22Rv1 (cell line): ENCODE data around the gene EMID1.
"Not testable (repeated sequence)": the region's sequence is repeated elsewhere in the genome, so short reads cannot be mapped to it uniquely, and the experiment has no call there.

Experiments used
- H3K27ac ChIP-seq: fragments of 450-650 bp; 2 replicates; pipeline ENCODE4 v1.5.1; 2017
- ZFX ChIP-seq: fragments of 450-650 bp; IDR thresholded peaks from 2 replicates; pipeline ENCODE4 v1.6.1; 2017; ENCODE audit warnings: antibody characterized with exemption, borderline replicate concordance
- TF ChIP-seq, protein P1 (sequence below): fragments of 450-650 bp; IDR thresholded peaks from 2 replicates; pipeline ENCODE4 v1.5.1; 2017; ENCODE audit warnings: mild to moderate bottlenecking

The EMID1 gene

DNA sequence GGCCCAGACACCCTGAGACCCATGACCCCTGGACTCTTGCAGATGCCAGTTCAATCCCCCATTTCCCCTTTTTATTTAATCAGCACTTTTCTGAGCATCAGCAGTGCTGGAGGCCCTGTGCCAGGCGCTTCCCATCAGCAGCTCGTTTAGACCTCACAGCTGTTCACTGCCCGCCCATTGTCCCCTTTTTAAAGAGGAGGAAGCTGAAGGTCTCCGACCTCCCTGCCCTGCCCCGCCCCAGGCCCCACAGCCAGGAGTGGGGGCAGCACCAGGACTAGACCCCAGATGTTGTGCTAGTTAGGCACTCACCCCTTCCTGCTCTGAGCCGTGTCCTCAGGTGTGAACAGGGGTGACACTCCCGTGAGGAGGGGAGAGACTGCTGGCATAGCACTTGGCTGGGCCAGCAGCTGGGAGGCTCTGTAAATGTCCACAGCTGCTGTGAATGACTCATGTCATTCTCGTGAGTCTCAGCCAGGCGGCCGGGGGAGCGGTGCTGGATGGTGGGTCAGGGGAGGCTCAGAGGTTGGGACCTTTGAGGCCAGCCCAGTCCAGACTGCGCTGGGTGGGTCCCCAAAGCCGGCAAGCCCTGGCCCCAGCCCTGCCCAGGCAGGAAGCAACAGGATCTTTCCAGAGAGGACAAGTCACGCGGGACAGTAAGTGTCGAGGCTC, 19.9 kb downstream of the EMID1 start:
- H3K27ac ChIP-seq: no peak overlapping the region
- TF ChIP-seq ZFX: no peak
- TF ChIP-seq, protein P1, sequence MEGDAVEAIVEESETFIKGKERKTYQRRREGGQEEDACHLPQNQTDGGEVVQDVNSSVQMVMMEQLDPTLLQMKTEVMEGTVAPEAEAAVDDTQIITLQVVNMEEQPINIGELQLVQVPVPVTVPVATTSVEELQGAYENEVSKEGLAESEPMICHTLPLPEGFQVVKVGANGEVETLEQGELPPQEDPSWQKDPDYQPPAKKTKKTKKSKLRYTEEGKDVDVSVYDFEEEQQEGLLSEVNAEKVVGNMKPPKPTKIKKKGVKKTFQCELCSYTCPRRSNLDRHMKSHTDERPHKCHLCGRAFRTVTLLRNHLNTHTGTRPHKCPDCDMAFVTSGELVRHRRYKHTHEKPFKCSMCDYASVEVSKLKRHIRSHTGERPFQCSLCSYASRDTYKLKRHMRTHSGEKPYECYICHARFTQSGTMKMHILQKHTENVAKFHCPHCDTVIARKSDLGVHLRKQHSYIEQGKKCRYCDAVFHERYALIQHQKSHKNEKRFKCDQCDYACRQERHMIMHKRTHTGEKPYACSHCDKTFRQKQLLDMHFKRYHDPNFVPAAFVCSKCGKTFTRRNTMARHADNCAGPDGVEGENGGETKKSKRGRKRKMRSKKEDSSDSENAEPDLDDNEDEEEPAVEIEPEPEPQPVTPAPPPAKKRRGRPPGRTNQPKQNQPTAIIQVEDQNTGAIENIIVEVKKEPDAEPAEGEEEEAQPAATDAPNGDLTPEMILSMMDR: no peak

DNA sequence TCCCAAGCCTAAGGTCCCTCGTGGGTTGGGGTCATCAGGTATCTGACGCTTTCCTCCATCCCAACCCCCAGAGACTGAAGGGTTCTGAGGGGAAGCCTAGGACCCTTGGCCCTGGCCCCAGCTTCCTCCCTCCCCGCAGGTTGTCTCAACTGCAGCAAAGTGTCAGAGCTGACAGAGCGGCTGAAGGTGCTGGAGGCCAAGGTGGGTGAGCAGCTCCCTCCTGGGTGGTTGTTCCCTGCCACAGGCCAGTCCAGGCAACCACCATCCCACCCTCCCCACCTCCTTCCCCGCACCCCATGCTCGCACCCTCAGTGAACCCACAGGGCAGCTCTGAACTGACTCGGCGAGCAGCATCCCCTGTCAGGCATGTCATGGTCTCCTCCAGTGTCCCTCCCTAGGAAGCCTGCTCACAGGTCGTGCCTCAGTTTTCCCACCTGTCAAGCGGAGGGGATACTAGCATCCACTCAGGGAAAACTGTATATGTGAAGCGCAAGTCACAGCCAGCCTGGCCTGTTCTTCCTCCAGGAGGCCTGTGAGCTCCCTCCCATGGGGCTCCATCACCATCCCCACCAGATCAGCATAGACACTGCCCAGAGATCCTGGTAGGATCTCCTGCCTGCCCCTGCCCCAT, 20.8 kb downstream of the EMID1 start:
- H3K27ac ChIP-seq: no peak overlapping the region
- TF ChIP-seq, protein P1: no peak
- TF ChIP-seq ZFX: no peak

DNA sequence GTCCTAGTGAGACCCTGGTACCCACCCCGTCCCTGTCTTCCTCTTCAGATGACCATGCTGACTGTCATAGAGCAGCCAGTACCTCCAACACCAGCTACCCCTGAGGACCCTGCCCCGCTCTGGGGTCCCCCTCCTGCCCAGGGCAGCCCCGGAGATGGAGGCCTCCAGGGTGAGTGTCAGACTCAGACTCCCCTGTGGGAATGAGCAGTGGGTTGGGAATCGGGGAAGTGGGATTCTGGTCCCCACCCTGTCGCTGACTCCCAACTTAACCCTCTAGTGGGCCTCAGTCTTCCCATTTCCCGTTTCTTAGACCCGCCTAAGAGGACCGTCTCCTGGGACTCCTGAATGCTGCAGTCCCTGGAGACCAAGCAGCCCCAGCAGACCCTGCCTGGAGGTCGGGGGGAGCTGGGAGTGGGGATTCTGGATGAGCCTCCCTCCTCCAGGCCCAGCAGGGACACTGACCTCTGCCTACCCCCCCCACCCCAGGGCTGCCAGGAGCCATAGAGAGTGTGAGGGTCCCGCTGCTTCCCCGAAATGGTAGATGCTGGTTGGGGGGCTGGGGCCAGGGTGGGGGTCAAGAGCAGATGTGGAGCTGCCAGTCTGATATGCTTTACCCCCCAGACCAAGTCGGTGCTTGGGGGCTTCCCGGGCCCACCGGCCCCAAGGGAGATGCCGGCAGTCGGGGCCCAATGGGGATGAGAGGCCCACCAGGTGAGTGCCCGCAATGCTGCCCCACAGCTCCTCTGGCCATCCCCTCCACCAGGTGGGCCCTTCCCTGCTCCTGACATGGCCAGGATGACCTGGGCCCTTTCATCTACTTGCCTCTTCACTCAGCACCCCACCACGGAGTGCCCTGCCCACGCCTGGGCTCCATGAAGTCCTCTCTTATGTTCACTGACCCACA, 25.5 kb downstream of the EMID1 start:
- TF ChIP-seq, protein P1: no peak
- TF ChIP-seq ZFX: no peak
- H3K27ac ChIP-seq: no peak overlapping the region

DNA sequence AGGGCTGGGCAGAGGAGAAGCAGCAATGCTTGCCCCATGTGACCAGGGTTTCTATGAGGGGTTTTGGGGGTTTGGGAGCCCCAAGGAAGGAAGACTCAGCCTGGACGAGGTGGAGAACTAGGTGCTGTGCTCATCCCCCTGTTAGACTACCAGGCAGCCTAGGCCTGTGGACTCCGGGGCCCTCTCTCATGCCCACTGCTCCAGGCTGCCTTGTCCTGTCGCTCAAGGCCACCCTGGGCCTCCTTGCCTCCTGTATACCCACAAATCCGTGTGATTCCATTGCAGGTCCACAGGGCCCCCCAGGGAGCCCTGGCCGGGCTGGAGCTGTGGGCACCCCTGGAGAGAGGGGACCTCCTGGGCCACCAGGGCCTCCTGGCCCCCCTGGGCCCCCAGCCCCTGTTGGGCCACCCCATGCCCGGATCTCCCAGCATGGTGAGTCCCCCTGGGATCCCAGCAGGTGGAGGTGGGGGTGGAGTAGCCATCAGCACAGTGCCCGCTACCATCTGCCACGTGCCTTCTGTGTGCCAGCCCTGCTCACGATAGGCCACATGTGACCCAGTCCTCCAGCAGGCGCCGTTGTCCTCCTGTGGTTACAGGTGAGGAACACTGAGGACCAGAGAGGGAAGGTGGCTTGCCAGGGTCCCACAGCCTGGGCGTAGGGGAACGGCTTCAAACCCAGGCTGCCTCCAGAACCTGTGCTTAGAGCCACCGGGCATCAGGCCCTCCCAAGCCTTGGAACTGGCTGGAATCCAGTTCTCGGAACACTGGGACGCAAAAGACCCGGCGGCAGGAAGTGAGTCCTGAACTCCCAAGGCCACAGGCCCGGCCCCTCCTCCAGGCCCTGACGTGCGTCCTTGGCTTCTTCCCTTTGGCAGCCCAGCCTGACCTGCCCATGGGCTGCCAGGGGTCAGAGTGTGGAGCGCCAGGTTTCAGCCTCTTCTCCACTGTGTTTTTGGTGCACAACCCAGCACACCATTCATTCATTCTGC, 26.6 kb downstream of the EMID1 start:
- H3K27ac ChIP-seq: no peak overlapping the region
- TF ChIP-seq, protein P1: no peak
- TF ChIP-seq ZFX: no peak

DNA sequence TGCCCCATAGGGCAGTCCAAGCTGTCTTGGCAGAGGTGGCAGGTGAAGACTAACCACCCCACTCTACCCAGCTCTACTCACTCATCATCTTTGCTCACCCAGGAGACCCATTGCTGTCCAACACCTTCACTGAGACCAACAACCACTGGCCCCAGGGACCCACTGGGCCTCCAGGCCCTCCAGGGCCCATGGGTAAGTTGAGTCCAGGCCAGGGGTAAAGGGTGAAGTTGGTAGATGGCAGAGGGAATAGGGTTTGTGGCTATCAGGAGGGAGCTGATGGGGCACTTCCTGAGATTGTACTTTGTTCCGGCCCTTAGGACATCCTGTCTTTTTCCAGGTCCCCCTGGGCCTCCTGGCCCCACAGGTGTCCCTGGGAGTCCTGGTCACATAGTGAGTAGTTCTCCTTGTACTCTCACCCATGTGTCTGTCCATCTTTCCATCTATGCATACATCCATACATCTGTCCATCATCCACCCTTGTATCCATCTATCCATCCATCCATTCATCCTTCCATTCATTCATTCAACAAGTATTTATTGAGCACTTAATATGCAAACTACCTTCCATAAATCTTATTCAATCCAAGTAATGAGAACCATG, 27.7 kb downstream of the EMID1 start:
- H3K27ac ChIP-seq: no peak overlapping the region
- no peak for TF ChIP-seq ZFX
- TF ChIP-seq, protein P1: no peak

DNA sequence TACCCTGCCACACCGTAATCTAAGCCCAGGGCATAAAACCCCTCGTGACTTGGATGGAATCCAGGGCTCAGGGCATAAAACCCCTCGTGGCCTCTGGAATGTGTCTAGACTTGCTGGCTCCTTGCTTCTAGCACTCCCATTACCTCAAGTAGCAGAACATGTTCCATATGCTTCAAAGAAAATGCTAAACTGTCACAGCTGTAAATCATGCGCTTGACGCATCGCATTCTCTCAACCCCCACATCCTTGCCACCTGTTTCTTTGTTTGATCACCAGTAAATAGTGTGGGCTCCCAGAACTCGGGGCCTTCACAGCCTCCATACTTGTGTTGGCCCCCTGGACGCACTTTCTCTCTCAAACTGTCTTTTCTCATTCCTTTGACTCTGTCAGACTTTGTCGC, 34.8 kb downstream of the EMID1 start:
- H3K27ac ChIP-seq: not testable (repeated sequence)
